ENCODE results near the gene ZFR. TPM values are rescaled to one million over a fixed set of nuclear protein-coding genes. Genes with fewer than 3 reads are reported as not detected.
"Not testable (repeated sequence)": the region's sequence is repeated elsewhere in the genome, so short reads cannot be mapped to it uniquely, and the experiment has no call there.

Gene ZFR
- total RNA-seq, 1 experiment from 2014 or later, result 85.1 TPM

DNA sequence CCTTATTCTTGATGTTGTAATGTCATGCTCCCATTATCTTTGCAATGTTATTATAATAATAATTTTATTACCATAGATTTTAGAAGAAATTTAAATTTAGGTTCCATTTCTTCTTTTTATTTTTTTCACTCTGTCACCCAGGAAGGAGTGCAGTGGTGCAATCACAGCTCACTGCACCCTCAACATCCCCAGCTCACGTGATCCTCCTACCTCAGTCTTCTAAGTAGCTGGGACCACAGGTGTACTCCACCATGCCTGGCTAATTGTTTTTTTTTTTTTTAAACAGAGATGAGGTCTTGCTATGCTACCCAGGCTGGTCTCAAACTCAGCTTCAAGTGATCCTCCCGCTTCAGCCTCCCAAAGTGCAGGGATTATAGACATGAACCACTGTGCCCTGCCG, 11.9 kb downstream of the ZFR start:
- no peak overlapping the region for H3K4me2 ChIP-seq (ENCODE audit: low read length)
- TF ChIP-seq, protein P1, sequence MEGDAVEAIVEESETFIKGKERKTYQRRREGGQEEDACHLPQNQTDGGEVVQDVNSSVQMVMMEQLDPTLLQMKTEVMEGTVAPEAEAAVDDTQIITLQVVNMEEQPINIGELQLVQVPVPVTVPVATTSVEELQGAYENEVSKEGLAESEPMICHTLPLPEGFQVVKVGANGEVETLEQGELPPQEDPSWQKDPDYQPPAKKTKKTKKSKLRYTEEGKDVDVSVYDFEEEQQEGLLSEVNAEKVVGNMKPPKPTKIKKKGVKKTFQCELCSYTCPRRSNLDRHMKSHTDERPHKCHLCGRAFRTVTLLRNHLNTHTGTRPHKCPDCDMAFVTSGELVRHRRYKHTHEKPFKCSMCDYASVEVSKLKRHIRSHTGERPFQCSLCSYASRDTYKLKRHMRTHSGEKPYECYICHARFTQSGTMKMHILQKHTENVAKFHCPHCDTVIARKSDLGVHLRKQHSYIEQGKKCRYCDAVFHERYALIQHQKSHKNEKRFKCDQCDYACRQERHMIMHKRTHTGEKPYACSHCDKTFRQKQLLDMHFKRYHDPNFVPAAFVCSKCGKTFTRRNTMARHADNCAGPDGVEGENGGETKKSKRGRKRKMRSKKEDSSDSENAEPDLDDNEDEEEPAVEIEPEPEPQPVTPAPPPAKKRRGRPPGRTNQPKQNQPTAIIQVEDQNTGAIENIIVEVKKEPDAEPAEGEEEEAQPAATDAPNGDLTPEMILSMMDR (conservative IDR thresholded peaks at IDR 0.05; ENCODE audit: low read depth, low read length), result no peak
- TF ChIP-seq EZH2 (IDR thresholded peaks at IDR 0.05; ENCODE audit: low read length, unreplicated experiment), result no peak
- no peak for TF ChIP-seq EZH2phosphoT487 (IDR thresholded peaks at IDR 0.05; ENCODE audit: borderline replicate concordance, low read length)
- intact Hi-C loops (cut with micrococcal nuclease), result no loop called here
- peaks cover 98% of the 10 kb centered on the region for H3K79me2 ChIP-seq (ENCODE audit: low read length)
- no peaks in the 10 kb centered on the region for H3K27me3 ChIP-seq (ENCODE audit: low read length)
- H3F3A ChIP-seq (ENCODE audit: low read length, unreplicated experiment), result no peaks in the 10 kb centered on the region
- no peak overlapping the region for H3K4me3 ChIP-seq (ENCODE audit: low read length)
- DNase-seq, result no peak
- ATAC-seq, result no peak
- no peak overlapping the region for H3K9ac ChIP-seq (ENCODE audit: low read length)
- H2AFZ ChIP-seq (ENCODE audit: low read length), result no peak overlapping the region
- H3K36me3 ChIP-seq (ENCODE audit: low read depth, low read length), result peaks cover 18% of the 10 kb centered on the region
- peaks cover 62% of the 10 kb centered on the region for H4K20me1 ChIP-seq (ENCODE audit: low read length)
- BruUV-seq (replicated peaks), result no TSS peak
- H3K9me3 ChIP-seq (ENCODE audit: low read length), result no peaks in the 10 kb centered on the region
- H3K9me2 ChIP-seq (replicated peaks; ENCODE audit: low read length), result no peaks in the 10 kb centered on the region
- H3K4me1 ChIP-seq (ENCODE audit: insufficient read depth, low read length), result peaks cover 13% of the 10 kb centered on the region
- ChIA-PET POLR2A (ENCODE audit: unreplicated experiment) (no interaction called here), CTCF (no interaction called here)
- no peak overlapping the region for H3K27ac ChIP-seq (ENCODE audit: low read length)

DNA sequence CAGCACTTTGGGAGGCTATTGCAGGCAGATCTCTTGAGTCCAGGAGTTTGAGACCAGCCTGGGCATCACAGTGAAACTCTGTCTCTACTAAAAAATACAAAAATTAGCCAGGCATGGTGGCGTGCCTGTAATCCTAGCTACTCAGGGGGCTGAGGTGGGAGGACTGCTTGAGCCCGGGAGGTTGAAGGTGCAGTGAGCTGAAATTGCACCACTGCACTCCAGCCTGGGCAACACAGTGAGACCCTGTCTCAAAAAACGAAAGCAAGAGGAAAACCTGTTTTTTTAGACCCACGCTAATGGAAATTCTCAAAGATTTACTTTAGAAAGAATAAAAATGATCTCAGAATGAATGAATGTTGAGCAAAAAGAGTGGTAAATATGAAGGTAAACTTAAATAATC, 13.7 kb downstream of the ZFR start:
- POLR2A ChIA-PET (ENCODE audit: unreplicated experiment); intact Hi-C loops (cut with micrococcal nuclease); CTCF ChIA-PET: not testable (repeated sequence)

GRCh38 chr5:32428426-32428825, 16.1 kb downstream of the ZFR start:
- no TSS peak for BruUV-seq (replicated peaks)
- Histone ChIP-seq H4K20me1 (ENCODE audit: low read length) (peaks cover 44% of the 10 kb centered on the region), H3K4me2 (ENCODE audit: low read length) (no peak overlapping the region), H3K4me1 (ENCODE audit: insufficient read depth, low read length) (no peaks in the 10 kb centered on the region), H3F3A (ENCODE audit: low read length, unreplicated experiment) (no peaks in the 10 kb centered on the region), H3K9me3 (ENCODE audit: low read length) (no peaks in the 10 kb centered on the region), H3K79me2 (ENCODE audit: low read length) (peaks cover 98% of the 10 kb centered on the region), H3K36me3 (ENCODE audit: low read depth, low read length) (peaks cover 30% of the 10 kb centered on the region), H3K9me2 (replicated peaks; ENCODE audit: low read length) (no peaks in the 10 kb centered on the region), H3K27me3 (ENCODE audit: low read length) (no peaks in the 10 kb centered on the region), H3K27ac (ENCODE audit: low read length) (no peak overlapping the region), H3K4me3 (ENCODE audit: low read length) (no peak overlapping the region), H3K9ac (ENCODE audit: low read length) (no peak overlapping the region), H2AFZ (ENCODE audit: low read length) (no peak overlapping the region)
- TF ChIP-seq EZH2phosphoT487 (IDR thresholded peaks at IDR 0.05; ENCODE audit: borderline replicate concordance, low read length), result no peak
- no peak for TF ChIP-seq EZH2 (IDR thresholded peaks at IDR 0.05; ENCODE audit: low read length, unreplicated experiment)
- TF ChIP-seq, protein P1 (conservative IDR thresholded peaks at IDR 0.05; ENCODE audit: low read depth, low read length), result no peak
- ATAC-seq (peak; percentile 72), DNase-seq (no peak)
- POLR2A ChIA-PET (ENCODE audit: unreplicated experiment), result no interaction called here
- CTCF ChIA-PET, result no interaction called here
- intact Hi-C loops (cut with micrococcal nuclease), result no loop called here

More for the DNA sequence above, 13.7 kb downstream of the ZFR start:
- not testable (repeated sequence) for H3K9me2 ChIP-seq (replicated peaks; ENCODE audit: low read length); H3F3A ChIP-seq (ENCODE audit: low read length, unreplicated experiment); H3K9ac ChIP-seq (ENCODE audit: low read length); H3K27ac ChIP-seq (ENCODE audit: low read length); H3K4me3 ChIP-seq (ENCODE audit: low read length); H3K4me1 ChIP-seq (ENCODE audit: insufficient read depth, low read length); H3K27me3 ChIP-seq (ENCODE audit: low read length); H3K9me3 ChIP-seq (ENCODE audit: low read length); BruUV-seq (replicated peaks); DNase-seq; H3K4me2 ChIP-seq (ENCODE audit: low read length); H2AFZ ChIP-seq (ENCODE audit: low read length); ATAC-seq
- peaks cover 34% of the 10 kb centered on the region for H3K36me3 ChIP-seq (ENCODE audit: low read depth, low read length)
- peaks cover 54% of the 10 kb centered on the region for H4K20me1 ChIP-seq (ENCODE audit: low read length)
- peaks cover 98% of the 10 kb centered on the region for H3K79me2 ChIP-seq (ENCODE audit: low read length)
